ENCODE measurements around the gene TIRAP.

TIRAP gene

DNA sequence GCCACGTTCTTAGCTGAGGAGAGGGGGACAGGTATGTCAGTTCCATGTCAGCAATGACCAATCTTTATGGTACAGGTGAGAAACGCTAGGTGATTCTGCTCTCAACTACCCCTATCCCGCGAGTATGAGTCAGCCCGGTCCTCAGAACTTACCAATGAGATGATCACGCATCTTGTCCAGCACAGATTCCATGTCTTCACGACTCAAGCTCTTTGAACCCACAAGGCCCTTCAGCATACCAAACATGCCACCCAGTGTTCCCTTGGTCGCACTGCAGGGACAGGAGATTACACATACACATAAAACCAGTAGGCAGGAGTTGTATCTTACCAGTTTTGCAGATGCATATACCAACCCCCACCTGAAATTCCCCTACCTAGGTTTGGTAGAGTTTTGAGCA lies 17.1 kb upstream of the TIRAP start:
- no peak overlapping the region for H2AFZ ChIP-seq
- no peaks in the 10 kb centered on the region for H3K27me3 ChIP-seq (ENCODE audit: control insufficient read depth, insufficient read depth, low read length)
- H3K4me3 ChIP-seq (ENCODE audit: low read depth, low read length) = no peak overlapping the region
- H3K9me3 ChIP-seq (ENCODE audit: control insufficient read depth, low read length) = no peaks in the 10 kb centered on the region
- TF ChIP-seq, protein P1, sequence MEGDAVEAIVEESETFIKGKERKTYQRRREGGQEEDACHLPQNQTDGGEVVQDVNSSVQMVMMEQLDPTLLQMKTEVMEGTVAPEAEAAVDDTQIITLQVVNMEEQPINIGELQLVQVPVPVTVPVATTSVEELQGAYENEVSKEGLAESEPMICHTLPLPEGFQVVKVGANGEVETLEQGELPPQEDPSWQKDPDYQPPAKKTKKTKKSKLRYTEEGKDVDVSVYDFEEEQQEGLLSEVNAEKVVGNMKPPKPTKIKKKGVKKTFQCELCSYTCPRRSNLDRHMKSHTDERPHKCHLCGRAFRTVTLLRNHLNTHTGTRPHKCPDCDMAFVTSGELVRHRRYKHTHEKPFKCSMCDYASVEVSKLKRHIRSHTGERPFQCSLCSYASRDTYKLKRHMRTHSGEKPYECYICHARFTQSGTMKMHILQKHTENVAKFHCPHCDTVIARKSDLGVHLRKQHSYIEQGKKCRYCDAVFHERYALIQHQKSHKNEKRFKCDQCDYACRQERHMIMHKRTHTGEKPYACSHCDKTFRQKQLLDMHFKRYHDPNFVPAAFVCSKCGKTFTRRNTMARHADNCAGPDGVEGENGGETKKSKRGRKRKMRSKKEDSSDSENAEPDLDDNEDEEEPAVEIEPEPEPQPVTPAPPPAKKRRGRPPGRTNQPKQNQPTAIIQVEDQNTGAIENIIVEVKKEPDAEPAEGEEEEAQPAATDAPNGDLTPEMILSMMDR (IDR thresholded peaks at IDR 0.05) = no peak
- H3K9ac ChIP-seq = no peak overlapping the region
- H3K27ac ChIP-seq = no peak overlapping the region
- H3K4me2 ChIP-seq (ENCODE audit: low read length) = no peak overlapping the region
- H3K79me2 ChIP-seq = no peaks in the 10 kb centered on the region
- no peaks in the 10 kb centered on the region for H3K36me3 ChIP-seq (ENCODE audit: control insufficient read depth, insufficient read depth, low read length)
- H3K4me1 ChIP-seq = no peaks in the 10 kb centered on the region

DNA sequence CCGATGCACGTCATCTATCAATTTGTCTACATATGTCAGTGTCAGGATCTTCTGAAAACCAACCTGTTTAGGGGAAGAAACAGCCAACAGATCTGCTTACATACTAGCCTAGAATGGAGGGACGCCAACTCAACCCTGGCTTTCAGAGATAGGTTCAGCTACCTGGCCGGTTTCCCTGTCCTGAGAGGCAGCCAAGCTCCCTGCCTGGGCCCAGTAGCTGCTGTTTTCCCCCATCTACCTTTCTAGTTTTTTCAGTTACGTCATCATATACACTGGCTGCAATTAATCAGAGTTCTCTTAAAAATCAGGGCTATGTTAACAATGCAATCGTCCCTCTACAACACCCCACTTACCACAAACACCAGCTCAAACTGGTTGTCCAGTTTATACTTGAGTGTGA lies 15.2 kb upstream of the TIRAP start:
- H3K9me3 ChIP-seq (ENCODE audit: control insufficient read depth, low read length) = no peaks in the 10 kb centered on the region
- H3K36me3 ChIP-seq (ENCODE audit: control insufficient read depth, insufficient read depth, low read length) = no peaks in the 10 kb centered on the region
- no peak overlapping the region for H3K27ac ChIP-seq
- no peak overlapping the region for H2AFZ ChIP-seq
- TF ChIP-seq, protein P1 (IDR thresholded peaks at IDR 0.05) = no peak
- H3K4me2 ChIP-seq (ENCODE audit: low read length) = peak overlapping the region; percentile 78
- no peaks in the 10 kb centered on the region for H3K4me1 ChIP-seq
- H3K9ac ChIP-seq = no peak overlapping the region
- peak overlapping the region; percentile 81 for H3K4me3 ChIP-seq (ENCODE audit: low read depth, low read length)
- no peaks in the 10 kb centered on the region for H3K79me2 ChIP-seq
- no peaks in the 10 kb centered on the region for H3K27me3 ChIP-seq (ENCODE audit: control insufficient read depth, insufficient read depth, low read length)

DNA sequence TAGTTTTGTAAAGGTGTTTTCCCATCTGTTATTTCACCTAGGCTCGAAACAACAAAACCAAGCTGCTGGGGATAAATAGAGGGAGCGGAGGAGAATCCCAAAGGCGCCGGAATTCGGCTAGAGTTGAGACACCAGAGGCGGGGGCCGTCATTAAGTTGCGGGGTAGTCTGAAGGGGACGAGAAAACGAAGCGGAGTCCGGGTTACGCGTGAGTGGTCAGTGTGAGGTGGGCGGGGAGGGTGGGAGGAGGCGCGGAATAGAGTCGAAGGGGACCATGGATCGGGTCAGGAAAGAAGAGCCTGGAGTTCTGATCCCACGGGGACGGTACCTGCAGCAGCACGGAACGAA lies 14.6 kb upstream of the TIRAP start:
- Histone ChIP-seq H3K9ac (peak overlapping the region; percentile 61), H3K4me1 (no peaks in the 10 kb centered on the region), H3K9me3 (ENCODE audit: control insufficient read depth, low read length) (no peaks in the 10 kb centered on the region), H3K79me2 (no peaks in the 10 kb centered on the region), H3K36me3 (ENCODE audit: control insufficient read depth, insufficient read depth, low read length) (no peaks in the 10 kb centered on the region), H3K27me3 (ENCODE audit: control insufficient read depth, insufficient read depth, low read length) (no peaks in the 10 kb centered on the region), H2AFZ (peak overlapping the region; percentile 76), H3K4me2 (ENCODE audit: low read length) (peak overlapping the region; percentile 78), H3K4me3 (ENCODE audit: low read depth, low read length) (peak overlapping the region; percentile 81), H3K27ac (peak overlapping the region; percentile 56)
- TF ChIP-seq, protein P1 (IDR thresholded peaks at IDR 0.05) = no peak

DNA sequence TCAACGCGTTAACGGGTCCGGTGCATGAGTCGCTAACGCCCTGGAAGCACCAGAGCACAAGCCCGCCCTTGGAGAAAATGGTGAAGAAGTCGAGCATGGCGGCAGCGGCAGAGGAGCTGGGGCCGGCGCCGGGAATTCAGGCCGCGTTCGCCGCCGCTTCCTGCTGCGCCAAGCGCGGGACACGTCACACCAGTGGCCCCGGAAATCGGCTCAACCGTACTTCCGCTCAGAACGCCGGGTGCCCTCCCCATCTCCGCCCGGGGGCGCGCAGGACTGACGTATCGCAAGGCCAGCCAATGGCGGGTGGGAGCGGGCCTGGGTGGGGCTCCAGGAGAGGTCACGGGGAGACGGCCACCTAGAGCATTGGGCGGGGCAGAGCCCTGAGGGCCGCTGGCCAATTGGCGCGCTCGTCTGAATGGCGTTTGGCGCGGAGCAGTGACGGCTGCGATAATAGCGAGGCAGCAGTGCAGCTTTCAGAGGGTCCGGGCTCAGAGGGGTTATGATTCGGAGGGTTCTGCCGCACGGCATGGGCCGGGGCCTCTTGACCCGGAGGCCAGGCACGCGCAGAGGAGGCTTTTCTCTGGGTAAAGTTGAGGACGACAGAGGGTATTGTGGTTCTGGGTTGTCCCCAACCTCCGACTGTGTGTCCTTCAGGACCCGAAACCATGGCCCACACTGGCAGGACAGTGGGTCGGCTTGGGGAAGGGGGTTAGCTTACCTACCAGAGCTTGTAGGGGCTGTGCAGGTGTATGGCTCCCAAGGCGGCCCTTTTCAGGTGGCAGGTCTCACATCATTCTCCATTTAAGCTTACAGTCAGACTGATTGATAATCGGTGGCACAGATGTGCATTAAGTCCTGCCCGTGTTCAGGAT lies 13.9 kb upstream of the TIRAP start, which contains the start of the genes FOXRED1 and SRPRA:
FOXRED1 (plus strand) TSS at position 447 of the 872 bp plus-strand sequence; CDS start at position 500, 53 bp downstream.
SRPRA (minus strand) TSS at position 188 of the 872 bp plus-strand sequence; CDS start at position 97, 91 bp downstream.
- peak within 1 kb of the TSS; percentile 81 for H3K4me3 ChIP-seq (ENCODE audit: low read depth, low read length)
- no peaks in the 10 kb centered on the region for H3K79me2 ChIP-seq
- H3K9ac ChIP-seq = peak within 1 kb of the TSS; percentile 61
- peak within 1 kb of the TSS; percentile 82 for H3K4me2 ChIP-seq (ENCODE audit: low read length)
- no peaks in the 10 kb centered on the region for H3K27me3 ChIP-seq (ENCODE audit: control insufficient read depth, insufficient read depth, low read length)
- H3K4me1 ChIP-seq = no peaks in the 10 kb centered on the region
- no peaks in the 10 kb centered on the region for H3K36me3 ChIP-seq (ENCODE audit: control insufficient read depth, insufficient read depth, low read length)
- TF ChIP-seq, protein P1 (IDR thresholded peaks at IDR 0.05) = no peak
- H2AFZ ChIP-seq = peak within 1 kb of the TSS; percentile 94
- H3K27ac ChIP-seq = peak within 1 kb of the TSS; percentile 77
- no peaks in the 10 kb centered on the region for H3K9me3 ChIP-seq (ENCODE audit: control insufficient read depth, low read length)
